ENCODE measurements around the gene CFAP77.

The CFAP77 gene

DNA sequence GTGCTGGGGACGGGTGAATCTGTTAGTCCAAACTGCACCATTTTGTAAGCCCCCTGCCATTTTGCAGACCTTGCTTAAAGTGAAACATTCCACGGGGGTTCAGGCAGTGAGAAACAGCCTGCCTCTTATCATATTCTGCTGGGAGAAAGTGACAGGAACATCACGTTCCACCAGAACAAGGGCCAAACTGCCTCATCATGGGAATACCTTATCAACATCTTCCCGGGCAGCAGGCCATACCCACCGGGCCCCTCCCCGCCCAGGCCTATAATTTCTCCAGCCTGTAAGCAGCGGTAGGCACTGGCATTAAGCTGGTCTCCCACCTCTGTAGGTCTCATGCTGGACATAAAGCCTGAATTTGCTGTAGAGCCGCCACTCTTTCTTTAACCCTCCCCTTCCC lies 1.5 kb upstream of the CFAP77 start:
- no peak for DNase-seq (ENCODE audit: low spot score)

GRCh38 chr9:132410642-132411041 lies 631 bp downstream of the CFAP77 start:
- DNase-seq (ENCODE audit: low spot score): peak; percentile 11

GRCh38 chr9:132411091-132411508 lies 1.1 kb downstream of the CFAP77 start:
- peak; percentile 84 for DNase-seq (ENCODE audit: low spot score)

DNA sequence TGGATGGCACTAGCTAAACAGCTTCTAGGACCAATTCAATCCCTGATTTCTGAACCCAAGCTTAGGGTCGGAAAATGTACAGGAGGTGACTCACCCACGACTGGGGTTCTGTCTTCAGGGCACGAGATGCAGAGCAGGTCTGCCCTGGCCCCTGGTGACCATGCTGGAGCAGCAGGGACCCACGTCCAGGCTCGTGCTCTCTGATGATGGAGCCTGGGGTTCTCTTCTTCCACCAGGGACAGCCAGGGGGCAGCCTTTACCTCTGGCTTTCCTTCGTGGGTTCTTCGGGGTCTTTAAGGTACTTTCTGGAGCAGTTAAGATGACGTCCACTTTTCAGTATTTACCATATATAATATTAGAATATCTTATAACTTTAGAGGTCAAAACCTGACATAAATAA lies 2.1 kb downstream of the CFAP77 start:
- peak; percentile 26 for DNase-seq (ENCODE audit: low spot score)

DNA sequence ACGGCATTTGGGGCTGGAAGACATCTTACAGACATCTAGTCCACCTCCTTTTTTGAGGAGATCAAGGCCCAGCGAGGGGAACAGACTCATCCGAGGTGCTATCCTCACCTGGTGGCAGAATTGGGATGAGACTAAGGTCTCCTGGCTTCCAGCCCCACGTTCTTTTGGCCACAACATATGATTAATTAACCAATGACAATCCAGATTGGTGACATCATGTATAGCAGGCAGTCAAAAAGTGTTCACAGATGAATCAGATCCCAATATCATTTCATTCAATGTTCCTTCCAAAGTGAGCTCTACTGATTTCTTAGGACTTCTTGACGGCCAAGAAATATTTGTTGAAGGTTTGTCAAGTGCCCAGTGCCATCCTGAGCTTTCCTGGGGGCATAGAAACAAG lies 3.9 kb downstream of the CFAP77 start:
- no peak for DNase-seq (ENCODE audit: low spot score)

DNA sequence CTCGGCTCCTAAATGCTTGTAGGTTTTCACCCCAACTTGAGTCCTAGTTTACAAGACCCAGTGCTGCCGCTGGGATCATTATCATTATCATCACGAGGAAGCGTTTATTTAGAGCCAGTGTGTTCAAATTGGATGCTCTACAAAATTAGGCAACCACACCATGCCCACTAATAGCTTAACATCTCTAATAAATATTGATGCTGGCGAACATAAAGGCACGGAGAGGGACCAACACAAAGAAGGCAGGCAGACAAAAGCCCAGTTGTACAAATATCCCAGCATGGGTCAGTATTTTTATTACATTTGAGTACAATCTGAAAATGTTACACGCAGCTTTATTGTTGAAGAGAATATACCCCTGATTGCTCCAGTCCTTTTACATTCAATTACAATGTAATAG lies 4.7 kb downstream of the CFAP77 start:
- DNase-seq (ENCODE audit: low spot score): no peak

GRCh38 chr9:132415181-132415580 lies 5.2 kb downstream of the CFAP77 start:
- DNase-seq (ENCODE audit: low spot score): no peak

GRCh38 chr9:132418726-132419363 lies 8.8 kb downstream of the CFAP77 start:
- DNase-seq (ENCODE audit: low spot score): no peak

- DNase-seq (ENCODE audit: low spot score): no peak
These were observed 12.6 kb downstream of the CFAP77 start for GRCh38 chr9:132422574-132422973.

DNA sequence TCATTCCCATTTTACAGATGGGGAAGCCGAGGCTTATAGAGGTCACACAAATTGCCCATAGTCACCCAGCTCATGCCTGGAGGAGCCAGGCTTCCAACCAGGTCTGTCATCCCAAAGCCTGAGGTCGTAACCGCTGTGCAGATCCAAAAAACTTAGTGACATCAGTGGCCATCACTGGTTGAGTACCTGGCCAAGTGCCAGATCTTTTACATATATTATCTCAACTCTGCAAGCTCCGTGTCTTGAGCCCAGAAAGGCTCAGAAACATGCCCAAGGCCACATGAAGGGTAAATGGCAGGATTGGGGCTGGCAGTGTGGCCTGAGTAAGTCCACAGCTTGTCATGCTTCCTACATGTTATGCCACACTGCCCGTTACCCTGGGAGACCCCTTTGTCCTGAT lies 13.5 kb downstream of the CFAP77 start:
- no peak for DNase-seq (ENCODE audit: low spot score)

- DNase-seq (ENCODE audit: low spot score): no peak
These were observed 15.1 kb downstream of the CFAP77 start for GRCh38 chr9:132424857-132425674.

DNA sequence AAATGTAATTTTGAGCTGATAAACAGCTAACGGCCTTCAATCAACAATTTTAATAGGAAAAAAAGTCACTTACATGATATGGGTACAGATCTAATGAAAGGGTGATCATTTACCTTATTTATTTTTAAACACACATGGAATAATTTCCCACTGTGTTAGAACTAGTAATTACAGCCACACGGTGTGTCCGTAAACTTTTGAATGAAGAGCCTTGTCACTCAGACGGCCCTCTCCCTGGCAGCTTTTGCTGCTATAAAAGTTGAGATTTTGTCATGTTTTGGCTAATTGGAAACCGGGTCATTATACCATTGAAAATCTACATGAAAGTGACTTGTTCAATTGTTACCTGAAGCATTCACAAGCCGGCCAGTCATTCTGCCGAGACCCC lies 15.7 kb downstream of the CFAP77 start:
- DNase-seq (ENCODE audit: low spot score): no peak

- DNase-seq (ENCODE audit: low spot score): no peak
These were observed 16.8 kb downstream of the CFAP77 start for GRCh38 chr9:132426639-132427414.

DNA sequence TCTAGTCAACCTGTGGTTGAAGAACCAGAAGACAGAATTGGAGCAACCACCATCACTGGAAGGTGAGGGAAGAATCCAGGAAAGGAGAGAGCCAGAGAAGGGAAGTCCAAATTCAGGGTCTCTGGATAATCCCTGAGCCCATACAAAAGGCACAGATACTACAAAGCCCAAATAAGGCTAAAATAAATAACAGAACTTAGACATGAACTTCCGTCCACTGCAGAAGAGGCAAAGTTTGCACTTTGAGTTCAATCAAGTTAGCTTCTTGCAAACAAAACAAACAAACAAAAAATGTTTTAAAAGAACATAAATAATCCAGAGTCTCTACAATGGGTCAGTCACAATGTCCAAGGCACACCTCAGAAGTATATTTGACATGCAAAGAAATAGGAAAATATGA lies 21.0 kb downstream of the CFAP77 start:
- no peak for DNase-seq (ENCODE audit: low spot score)

DNA sequence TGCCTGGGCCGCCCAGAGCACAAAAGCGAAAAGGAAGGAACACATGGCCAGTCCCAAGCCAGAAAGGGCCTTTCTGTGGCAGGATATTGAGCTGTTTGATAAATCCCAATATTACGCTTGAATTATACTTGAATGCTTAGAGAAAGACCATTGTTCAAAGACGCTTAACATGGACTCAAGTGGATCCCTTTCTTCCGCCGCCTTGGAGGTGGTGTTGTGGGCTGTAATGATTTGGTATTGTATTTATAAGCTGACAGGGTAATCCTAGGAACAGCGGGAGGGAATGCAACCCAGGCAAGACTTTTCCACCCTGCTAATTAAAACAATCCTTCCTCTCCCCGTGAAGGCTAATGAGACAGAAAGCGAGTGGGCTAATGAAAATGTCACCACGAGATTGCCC lies 24.9 kb downstream of the CFAP77 start:
- DNase-seq (ENCODE audit: low spot score): no peak

DNA sequence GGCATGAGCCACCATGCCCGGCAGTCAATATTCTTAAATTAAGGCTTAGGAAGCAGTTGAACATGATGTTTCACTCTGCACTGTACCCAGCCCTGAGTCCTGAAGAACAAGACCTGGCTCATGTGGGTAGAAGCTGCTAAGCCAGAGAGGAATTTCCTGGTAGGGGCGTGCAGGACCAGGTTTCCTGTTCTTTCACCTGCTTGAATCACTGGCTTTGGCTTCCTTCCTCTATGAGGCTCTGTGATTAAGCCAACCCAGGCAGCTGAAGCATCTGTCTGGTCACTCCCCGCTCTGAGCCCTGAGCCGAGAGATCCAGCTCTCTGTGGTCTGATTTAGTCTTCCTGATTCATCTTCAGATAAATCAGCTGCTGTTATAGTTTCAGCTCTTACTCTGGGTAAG lies 29.1 kb downstream of the CFAP77 start:
- no peak for DNase-seq (ENCODE audit: low spot score)

GRCh38 chr9:132440735-132441134 lies 30.7 kb downstream of the CFAP77 start:
- DNase-seq (ENCODE audit: low spot score): no peak

GRCh38 chr9:132441404-132441803 lies 31.4 kb downstream of the CFAP77 start:
- DNase-seq (ENCODE audit: low spot score): no peak

DNA sequence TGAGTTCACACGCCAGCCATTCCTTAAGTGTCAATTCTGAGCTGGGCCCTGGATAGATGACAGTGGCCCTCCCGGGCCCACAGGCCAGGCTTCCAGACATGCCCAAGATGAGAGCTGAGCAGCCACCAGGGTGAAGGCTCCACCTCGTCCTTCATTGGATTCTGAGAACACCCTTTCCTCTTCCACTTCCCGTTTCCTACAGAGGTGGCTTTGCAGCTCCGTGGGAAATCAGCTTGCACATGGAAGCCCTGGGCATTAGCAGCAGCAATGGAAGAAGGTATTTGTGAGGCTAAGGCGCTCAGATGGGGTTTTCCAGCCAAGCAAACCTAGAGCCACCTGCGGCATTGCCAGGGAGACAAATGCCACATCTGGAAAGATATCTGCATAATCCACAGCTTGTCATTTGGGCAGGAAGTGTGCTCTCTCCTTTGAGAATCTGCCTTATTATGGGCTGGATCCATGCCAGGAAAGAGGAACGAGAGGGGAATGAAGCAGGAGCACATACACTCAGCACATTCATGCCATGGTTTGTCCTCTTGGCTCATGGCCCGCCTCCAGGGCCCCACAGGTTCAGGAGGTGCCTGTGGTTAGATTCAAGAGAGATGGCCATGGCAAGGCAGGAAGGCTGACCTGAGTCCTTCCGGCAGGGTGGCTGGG lies 34.1 kb downstream of the CFAP77 start:
- DNase-seq (ENCODE audit: low spot score): no peak

DNA sequence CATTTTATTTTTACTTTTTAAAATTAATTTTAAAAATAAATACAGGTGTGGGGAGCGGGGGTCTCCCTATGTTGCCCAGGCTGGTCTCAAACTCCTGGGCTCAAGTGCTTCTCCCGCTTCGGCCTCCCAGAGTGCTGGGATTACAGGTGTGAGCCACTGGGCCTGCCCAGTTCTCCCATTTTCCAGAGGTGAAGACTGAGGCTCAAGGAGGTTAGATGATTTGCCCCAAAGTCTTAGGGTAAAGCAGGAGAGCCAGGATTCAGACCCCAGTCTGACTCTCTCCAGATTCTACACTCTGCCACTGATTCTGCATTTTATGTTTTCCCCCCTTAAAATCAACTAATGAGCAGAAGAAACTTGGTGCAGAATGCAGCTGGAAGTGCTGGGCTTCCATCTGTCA lies 36.9 kb downstream of the CFAP77 start:
- no peak for DNase-seq (ENCODE audit: low spot score)

- no peak for DNase-seq (ENCODE audit: low spot score)
These were observed 37.3 kb downstream of the CFAP77 start for GRCh38 chr9:132447346-132447745.

DNA sequence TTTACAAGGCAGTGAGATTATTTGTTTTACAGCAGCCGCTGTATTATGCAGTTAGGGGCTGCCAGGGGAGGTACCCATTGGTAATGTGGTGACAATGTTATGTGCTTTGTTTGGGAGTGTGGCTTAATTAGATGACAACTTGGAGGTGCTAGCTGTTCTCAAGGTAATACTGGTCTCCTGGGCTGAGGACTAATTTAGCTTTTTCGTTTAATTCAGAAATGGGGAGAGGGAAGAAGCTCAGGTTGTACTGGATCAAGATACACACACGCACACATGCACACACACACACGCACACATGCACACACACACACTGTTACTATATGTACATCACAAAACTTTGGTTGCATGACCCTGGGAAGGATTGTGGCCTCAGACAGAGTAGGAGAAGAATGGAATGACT lies 37.9 kb downstream of the CFAP77 start:
- no peak for DNase-seq (ENCODE audit: low spot score)
